PC-3 (cell line): Measurements from ENCODE around the gene AHNAK2. TPM values are rescaled to one million over a fixed set of nuclear protein-coding genes. Genes with fewer than 3 reads are reported as not detected.
A peak's percentile ranks its signal among the peaks of the same experiment; 100 is the strongest.

Experiments
- ATAC-seq: fragments of 200-7000 bp; cut with Tn5 transposase; 2 replicates; pipeline ENCODE4 v1.9.1; 2020; ENCODE audit warnings: mild to moderate bottlenecking, moderate library complexity
- BruUV-seq: library from RNA; stranded (reverse); fragments of 400-500 nt; replicated peaks from 2 replicates; lab custom pipeline; 2021; lab: Mats Ljungman, UMichigan
- CTCF ChIA-PET: fragments of 300-600 bp; sonication (Branson Sonifier 250); formaldehyde crosslinking; loops from one replicate; lab custom pipeline; 2022; ENCODE audit warnings: antibody characterized with exemption; lab: Charles Lee
- POLR2A ChIA-PET: fragments of 300-600 bp; sonication (Branson Sonifier 250); formaldehyde crosslinking; loops from one replicate; lab custom pipeline; 2022; ENCODE audit warnings: antibody characterized with exemption; ENCODE audit not compliant: unreplicated experiment; lab: Charles Lee
- DNase-seq: peaks from one replicate; pipeline ENCODE4 v3.0.0-alpha.2; 2015
- H2AFZ ChIP-seq: fragments of 300-600 bp; sonication (generic); 2 replicates; pipeline ENCODE4 v1.6.0; 2016; ENCODE audit warnings: antibody characterized with exemption, low read length
- H3F3A ChIP-seq: fragments of 300-600 bp; sonication (generic); one replicate; pipeline ENCODE4 v1.6.0; 2017; ENCODE audit warnings: antibody characterized with exemption, low read length, control low read depth, mild to moderate bottlenecking; ENCODE audit not compliant: unreplicated experiment
- H3K27ac ChIP-seq: fragments of 300-600 bp; sonication (generic); 2 replicates; pipeline ENCODE4 v1.5.1; 2016; ENCODE audit warnings: mild to moderate bottlenecking, low read length
- H3K27me3 ChIP-seq: fragments of 300-600 bp; sonication (generic); 2 replicates; pipeline ENCODE4 v1.6.1; 2016; ENCODE audit warnings: low read length, mixed read lengths
- H3K36me3 ChIP-seq: fragments of 300-600 bp; sonication (generic); 2 replicates; pipeline ENCODE4 v1.6.1; 2016; ENCODE audit warnings: low read depth, mixed run types, low read length, mixed read lengths
- H3K4me1 ChIP-seq: fragments of 300-600 bp; sonication (generic); 2 replicates; pipeline ENCODE4 v1.5.1; 2016; ENCODE audit warnings: low read length; ENCODE audit not compliant: insufficient read depth
- H3K4me2 ChIP-seq: fragments of 300-600 bp; sonication (generic); 2 replicates; pipeline ENCODE4 v1.6.0; 2016; ENCODE audit warnings: low read length
- H3K4me3 ChIP-seq: fragments of 300-600 bp; sonication (generic); 2 replicates; pipeline ENCODE4 v1.5.1; 2016; ENCODE audit warnings: mild to moderate bottlenecking, low read length, mixed read lengths
- H3K79me2 ChIP-seq: fragments of 300-600 bp; sonication (generic); 2 replicates; pipeline ENCODE4 v1.6.1; 2017; ENCODE audit warnings: low read length, mixed read lengths
- H3K9ac ChIP-seq: fragments of 300-600 bp; sonication (generic); 2 replicates; pipeline ENCODE4 v1.6.0; 2016; ENCODE audit warnings: mild to moderate bottlenecking, low read length
- H3K9me2 ChIP-seq: fragments of 300-600 bp; sonication (generic); replicated peaks from 2 replicates; pipeline ENCODE4 v1.6.1; 2016; ENCODE audit warnings: mixed run types, low read length, mixed read lengths
- H3K9me3 ChIP-seq: fragments of 300-600 bp; sonication (generic); 2 replicates; pipeline ENCODE4 v1.6.1; 2016; ENCODE audit warnings: low read length, mixed read lengths
- H4K20me1 ChIP-seq: fragments of 300-600 bp; sonication (generic); 2 replicates; pipeline ENCODE4 v1.6.1; 2016; ENCODE audit warnings: low read length, mixed read lengths
- EZH2 ChIP-seq: fragments of 300-600 bp; sonication (generic); IDR thresholded peaks from one replicate; pipeline ENCODE4 v1.6.1; 2017; ENCODE audit warnings: antibody characterized with exemption, mild to moderate bottlenecking, low read length; ENCODE audit not compliant: unreplicated experiment
- EZH2phosphoT487 ChIP-seq: fragments of 300-600 bp; sonication (generic); IDR thresholded peaks from 2 replicates; pipeline ENCODE4 v1.6.1; 2018; ENCODE audit warnings: mild to moderate bottlenecking, antibody characterized with exemption, low read length, borderline replicate concordance
- intact Hi-C: fragments of 100-400 bp; cut with micrococcal nuclease; formaldehyde crosslinking; loops from 2 replicates; pipeline ENCODE4 v1.9.0; 2023
- total RNA-seq: library from RNA; depleted of rRNA; stranded (reverse); fragments of >200 nt; gene quantifications from 2 replicates; pipeline ENCODE4 v1.2.3, GENCODE V29; 2014
- TF ChIP-seq, protein P1 (sequence below): fragments of 300-600 bp; sonication (generic); conservative IDR thresholded peaks from 2 replicates; pipeline ENCODE4 v1.5.1; 2017; ENCODE audit warnings: antibody characterized with exemption, low read depth, mild to moderate bottlenecking, low read length

Gene AHNAK2
- total RNA-seq, 1 experiment from 2014 or later: 25.0 TPM

DNA sequence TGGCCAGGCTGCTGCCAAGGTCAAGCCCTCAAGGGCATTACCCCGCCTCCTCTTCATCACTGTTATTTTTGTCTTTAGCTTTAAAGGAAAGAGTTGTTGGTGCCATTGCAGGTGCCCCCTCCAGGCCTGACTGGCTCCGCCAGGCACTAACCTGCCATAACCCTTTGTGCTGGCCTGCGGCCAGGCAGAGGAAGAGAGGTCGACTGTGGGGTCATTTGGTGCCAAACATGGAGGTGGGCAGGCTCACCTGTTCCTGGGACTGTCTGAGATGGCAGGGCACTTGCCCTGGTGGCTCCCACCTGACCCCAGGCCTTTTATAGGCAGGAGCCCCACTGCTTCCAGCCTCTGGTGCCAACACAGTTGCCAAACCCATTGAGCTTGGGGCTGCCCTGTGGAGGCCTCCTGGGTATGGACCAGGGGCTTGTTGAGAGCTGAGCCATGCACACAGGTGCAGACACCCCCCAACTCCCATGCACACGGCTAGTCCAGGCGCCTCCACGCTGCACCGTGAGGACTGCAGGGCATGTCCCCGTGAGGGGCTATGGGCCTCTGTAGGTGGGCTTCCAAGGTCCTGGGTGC lies 82.9 kb downstream of the AHNAK2 start:
- no peaks in the 10 kb centered on the region for H3K4me1 ChIP-seq
- H3K9ac ChIP-seq: no peak overlapping the region
- DNase-seq (no peak), ATAC-seq (no peak)
- no peaks in the 10 kb centered on the region for H3K79me2 ChIP-seq
- no peak for TF ChIP-seq EZH2
- no peak for TF ChIP-seq EZH2phosphoT487
- TF ChIP-seq, protein P1, sequence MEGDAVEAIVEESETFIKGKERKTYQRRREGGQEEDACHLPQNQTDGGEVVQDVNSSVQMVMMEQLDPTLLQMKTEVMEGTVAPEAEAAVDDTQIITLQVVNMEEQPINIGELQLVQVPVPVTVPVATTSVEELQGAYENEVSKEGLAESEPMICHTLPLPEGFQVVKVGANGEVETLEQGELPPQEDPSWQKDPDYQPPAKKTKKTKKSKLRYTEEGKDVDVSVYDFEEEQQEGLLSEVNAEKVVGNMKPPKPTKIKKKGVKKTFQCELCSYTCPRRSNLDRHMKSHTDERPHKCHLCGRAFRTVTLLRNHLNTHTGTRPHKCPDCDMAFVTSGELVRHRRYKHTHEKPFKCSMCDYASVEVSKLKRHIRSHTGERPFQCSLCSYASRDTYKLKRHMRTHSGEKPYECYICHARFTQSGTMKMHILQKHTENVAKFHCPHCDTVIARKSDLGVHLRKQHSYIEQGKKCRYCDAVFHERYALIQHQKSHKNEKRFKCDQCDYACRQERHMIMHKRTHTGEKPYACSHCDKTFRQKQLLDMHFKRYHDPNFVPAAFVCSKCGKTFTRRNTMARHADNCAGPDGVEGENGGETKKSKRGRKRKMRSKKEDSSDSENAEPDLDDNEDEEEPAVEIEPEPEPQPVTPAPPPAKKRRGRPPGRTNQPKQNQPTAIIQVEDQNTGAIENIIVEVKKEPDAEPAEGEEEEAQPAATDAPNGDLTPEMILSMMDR: 0 out of 2 replicates have a peak, but pooled peaks have one; percentile 25
- no peak overlapping the region for H3K4me2 ChIP-seq
- no peaks in the 10 kb centered on the region for H4K20me1 ChIP-seq
- H3F3A ChIP-seq: no peaks in the 10 kb centered on the region
- no peak overlapping the region for H3K4me3 ChIP-seq
- BruUV-seq: no TSS peak
- intact Hi-C loops: no loop called here
- no peaks in the 10 kb centered on the region for H3K9me2 ChIP-seq
- H3K27ac ChIP-seq: no peak overlapping the region
- H3K9me3 ChIP-seq: no peaks in the 10 kb centered on the region
- no peak overlapping the region for H2AFZ ChIP-seq
- H3K27me3 ChIP-seq: no peaks in the 10 kb centered on the region
- no peaks in the 10 kb centered on the region; the same call in 1 of the 2 replicates for H3K36me3 ChIP-seq
- CTCF ChIA-PET: no interaction called here
- POLR2A ChIA-PET: no interaction called here

DNA sequence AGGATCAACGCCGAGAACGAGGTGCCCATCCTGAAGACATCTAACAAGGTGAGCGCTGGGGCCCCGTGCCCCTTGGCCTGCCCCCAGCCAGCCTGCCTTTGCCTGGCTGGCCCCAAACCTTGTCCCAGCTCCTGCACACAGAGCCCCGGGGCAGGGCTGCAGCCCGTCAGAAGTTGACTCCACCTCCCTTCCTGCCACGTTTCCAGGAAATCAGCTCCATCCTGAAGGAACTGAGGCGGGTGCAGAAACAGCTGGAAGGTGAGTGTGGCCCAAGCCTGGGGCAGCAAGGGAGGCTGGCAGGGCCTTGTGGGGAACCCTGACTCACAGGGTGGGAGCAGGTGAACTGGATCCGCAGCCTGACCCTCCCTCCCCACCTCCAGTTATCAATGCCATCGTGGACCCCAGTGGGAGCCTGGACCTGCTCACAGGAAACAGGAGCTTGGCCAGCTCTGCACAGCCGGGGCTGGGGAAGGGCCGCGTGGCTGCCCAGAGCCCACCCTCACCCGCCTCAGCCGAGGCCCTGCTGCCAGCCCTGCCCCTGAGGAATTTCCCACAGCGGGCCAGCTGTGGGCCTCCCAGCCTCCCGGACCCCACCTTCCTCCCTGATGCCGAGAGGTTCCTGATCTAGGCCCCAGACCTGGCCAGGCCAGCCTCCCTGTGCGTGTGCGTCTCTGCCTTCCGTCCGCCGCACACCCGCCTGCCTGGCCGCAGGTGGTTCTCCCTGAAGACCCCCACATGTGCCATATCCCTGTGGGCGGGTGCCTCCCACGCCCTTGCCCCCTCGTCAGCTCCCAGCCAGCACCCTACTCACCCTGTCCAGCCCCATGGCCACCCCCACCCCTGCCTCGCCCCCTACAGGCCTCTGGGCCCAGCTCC lies 83.6 kb downstream of the AHNAK2 start:
- H3K9ac ChIP-seq: no peak overlapping the region
- H2AFZ ChIP-seq: no peak overlapping the region
- DNase-seq: no peak
- no peak for TF ChIP-seq EZH2
- no peak for TF ChIP-seq EZH2phosphoT487
- TF ChIP-seq, protein P1: no peak; the same call in 1 of the 2 replicates
- no peaks in the 10 kb centered on the region; the same call in 1 of the 2 replicates for H3K36me3 ChIP-seq
- H3K4me2 ChIP-seq: no peak overlapping the region
- CTCF ChIA-PET: no interaction called here
- intact Hi-C loops: no loop called here
- H3K79me2 ChIP-seq: no peaks in the 10 kb centered on the region
- H3K27ac ChIP-seq: no peak overlapping the region
- H3K9me3 ChIP-seq: no peaks in the 10 kb centered on the region
- no peaks in the 10 kb centered on the region for H3F3A ChIP-seq
- H3K9me2 ChIP-seq: no peaks in the 10 kb centered on the region
- ATAC-seq: no peak
- no peak overlapping the region for H3K4me3 ChIP-seq
- no peaks in the 10 kb centered on the region for H3K4me1 ChIP-seq
- BruUV-seq: no TSS peak
- H4K20me1 ChIP-seq: no peaks in the 10 kb centered on the region
- no peaks in the 10 kb centered on the region for H3K27me3 ChIP-seq
- POLR2A ChIA-PET: no interaction called here
